AG09309 (cell line): ENCODE results near the gene SMIM20.

Experiments
- DNase-seq: peaks from one replicate; pipeline ENCODE4 v3.0.0-alpha.2; 2010; ENCODE audit warnings: low read depth
- H3K4me3 ChIP-seq: 2 replicates; pipeline ENCODE4 v1.5.1; 2011; ENCODE audit warnings: mild to moderate bottlenecking, low read depth, low read length, moderate library complexity; ENCODE audit not compliant: control insufficient read depth
- CTCF ChIP-seq: IDR thresholded peaks from 2 replicates; pipeline ENCODE4 v1.5.1; 2011; ENCODE audit warnings: mild to moderate bottlenecking, low read depth, low read length, inconsistent platforms; ENCODE audit not compliant: insufficient read depth, control insufficient read depth; ENCODE audit errors: missing control alignments

The SMIM20 gene

DNA sequence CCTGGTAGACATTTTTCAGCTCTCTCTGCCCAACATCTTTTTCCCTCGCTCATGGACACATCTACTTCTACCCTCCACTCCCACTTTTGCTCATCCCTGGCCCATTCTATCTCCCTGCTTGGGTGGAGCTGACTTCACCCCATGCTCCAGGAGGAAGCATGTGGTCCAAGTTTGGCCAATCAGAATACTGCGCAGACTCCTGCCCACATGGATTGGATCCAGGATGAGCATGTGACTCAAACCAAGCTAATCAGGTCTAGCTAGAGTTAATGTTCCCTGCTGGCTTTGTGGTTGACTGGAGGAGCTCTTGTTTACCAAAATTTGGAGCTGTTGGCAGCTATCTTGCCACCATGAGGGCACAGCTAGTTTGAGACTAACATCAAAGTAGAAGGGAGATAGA is 22.7 kb downstream of the SMIM20 start:
- DNase-seq, result no peak
- H3K4me3 ChIP-seq, result no peak overlapping the region
- no peak for TF ChIP-seq CTCF

DNA sequence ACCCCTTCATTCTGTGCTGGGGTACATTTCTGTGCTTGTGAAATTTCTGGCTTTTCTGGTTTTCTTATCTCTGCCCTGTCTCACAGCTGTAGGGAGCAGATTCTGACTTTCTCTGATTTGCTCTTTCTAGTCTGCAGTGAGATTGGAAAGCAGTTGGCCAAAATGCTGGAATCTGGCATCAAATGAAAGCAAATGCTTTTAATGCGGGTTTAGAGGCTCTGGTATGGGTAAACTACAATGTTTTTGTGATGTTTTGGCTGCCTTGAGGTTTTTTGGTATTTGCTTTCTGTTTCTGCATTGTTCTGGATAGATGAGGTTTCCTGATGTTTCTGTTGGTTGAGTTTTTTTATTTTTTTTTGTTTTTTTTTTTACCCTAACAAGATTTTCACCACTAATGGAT is 23.8 kb downstream of the SMIM20 start:
- H3K4me3 ChIP-seq, result no peak overlapping the region
- no peak for TF ChIP-seq CTCF
- DNase-seq, result no peak

GRCh38 chr4:25938366-25938765 is 24.3 kb downstream of the SMIM20 start:
- H3K4me3 ChIP-seq, result no peak overlapping the region
- DNase-seq, result no peak
- TF ChIP-seq CTCF, result no peak

DNA sequence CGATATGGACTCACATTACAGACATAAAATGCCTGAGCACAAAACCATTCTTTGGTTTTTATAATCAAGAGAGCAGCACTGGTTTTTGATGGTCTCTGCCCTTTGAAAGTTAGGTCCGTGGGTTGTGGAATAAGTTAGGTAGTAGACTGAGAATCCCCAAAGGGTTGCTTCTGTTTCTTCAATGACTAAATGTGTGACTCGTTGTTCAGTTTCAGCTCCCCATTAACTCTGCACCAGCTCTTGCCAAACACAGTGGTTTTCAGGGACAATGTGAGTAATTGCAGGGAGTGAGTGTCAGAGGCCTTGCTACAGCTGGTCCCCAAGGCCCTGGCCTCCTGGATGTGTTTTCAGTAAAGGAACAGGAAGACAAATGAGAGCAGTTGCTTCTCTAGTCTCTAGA is 24.8 kb downstream of the SMIM20 start:
- DNase-seq, result peak; percentile 52
- no peak overlapping the region for H3K4me3 ChIP-seq
- TF ChIP-seq CTCF, result no peak

DNA sequence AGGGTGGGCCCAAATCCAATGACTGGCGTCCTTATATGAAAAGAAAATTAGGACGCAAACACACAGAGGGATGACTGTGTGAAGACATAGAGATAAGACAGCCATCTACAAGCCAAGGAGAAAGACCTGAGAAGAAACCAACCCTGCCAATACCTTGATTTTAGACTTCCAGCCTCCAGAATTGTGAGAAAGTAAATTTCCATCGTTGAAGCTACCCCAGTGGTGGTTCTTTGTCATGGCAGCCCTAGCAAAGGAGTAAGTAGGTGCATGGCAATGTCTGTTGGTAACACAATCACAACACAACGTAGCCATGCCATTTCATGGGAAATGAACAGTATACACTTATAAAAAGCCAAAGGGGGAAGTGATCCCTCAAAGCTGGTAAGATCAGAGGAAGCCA is 25.3 kb downstream of the SMIM20 start:
- DNase-seq, result no peak
- H3K4me3 ChIP-seq, result no peak overlapping the region
- TF ChIP-seq CTCF, result no peak

- no peak for DNase-seq
- no peak overlapping the region for H3K4me3 ChIP-seq
- no peak for TF ChIP-seq CTCF
Measured at GRCh38 chr4:25941457-25942221, 27.6 kb downstream of the SMIM20 start.
